Panc1 (cell line): Measurements from ENCODE around the gene BMI1. TPM values are rescaled to one million over a fixed set of nuclear protein-coding genes. Genes with fewer than 3 reads are reported as not detected.

Experiments used
- ATAC-seq: fragments of 200-7000 bp; cut with Tn5 transposase; 2 replicates; pipeline ENCODE4 v1.9.1; 2020; ENCODE audit warnings: mild to moderate bottlenecking, moderate library complexity
- BruUV-seq: library from RNA; stranded (reverse); fragments of 400-500 nt; replicated peaks from 2 replicates; lab custom pipeline; 2021; lab: Mats Ljungman, UMichigan
- CTCF ChIA-PET: fragments of 300-600 bp; sonication (Branson Sonifier 250); formaldehyde crosslinking; loops from one replicate; lab custom pipeline; 2022; ENCODE audit warnings: antibody characterized with exemption; lab: Charles Lee
- POLR2A ChIA-PET: fragments of 300-600 bp; sonication (Branson Sonifier 250); formaldehyde crosslinking; loops from one replicate; lab custom pipeline; 2022; ENCODE audit warnings: antibody characterized with exemption; lab: Charles Lee
- DNase-seq: peaks from one replicate; pipeline ENCODE4 v3.0.0-alpha.2; 2010; ENCODE audit warnings: low read depth, low spot score
- H3K27ac ChIP-seq: 2 replicates; pipeline ENCODE4 v1.5.1; 2011; ENCODE audit warnings: mild to moderate bottlenecking, low read length, inconsistent platforms
- H3K27me3 ChIP-seq: fragments of 200-500 bp; sonication (Bioruptor generic); 2 replicates; pipeline ENCODE4 v1.6.0; 2014; ENCODE audit warnings: low read length, inconsistent platforms; ENCODE audit not compliant: control insufficient read depth, insufficient read depth
- H3K36me3 ChIP-seq: fragments of 200-500 bp; sonication (Bioruptor generic); 2 replicates; pipeline ENCODE4 v1.5.1; 2014; ENCODE audit warnings: inconsistent platforms, mild to moderate bottlenecking, low read length, moderate library complexity; ENCODE audit not compliant: control insufficient read depth, insufficient read depth
- H3K4me1 ChIP-seq: 2 replicates; pipeline ENCODE4 v1.5.1; 2011; ENCODE audit warnings: inconsistent platforms, mild to moderate bottlenecking, low read length, moderate library complexity; ENCODE audit not compliant: control insufficient read depth, insufficient read depth
- H3K4me3 ChIP-seq, 2 experiments: 2 replicates each; pipeline ENCODE4 v1.5.1; 2011 to 2012; ENCODE audit warnings: low read depth in 2 of 2, low read length in 2 of 2, mild to moderate bottlenecking in 2 of 2, inconsistent platforms in 1 of 2, moderate library complexity in 1 of 2
- H3K9me3 ChIP-seq: fragments of 200-500 bp; sonication (Bioruptor generic); 2 replicates; pipeline ENCODE4 v1.5.1; 2014; ENCODE audit warnings: low read depth, mild to moderate bottlenecking, inconsistent platforms, low read length, moderate library complexity; ENCODE audit not compliant: control insufficient read depth, insufficient read depth
- CTCF ChIP-seq: fragments of 450-650 bp; IDR thresholded peaks from 2 replicates; pipeline ENCODE4 v1.5.1; 2017; ENCODE audit warnings: mild to moderate bottlenecking
- POLR2AphosphoS5 ChIP-seq: IDR thresholded peaks from 2 replicates; pipeline ENCODE4 v1.6.1; 2012; ENCODE audit warnings: mild to moderate bottlenecking, low read depth, low read length, moderate library complexity
- REST ChIP-seq, 2 experiments: IDR thresholded peaks; 2 replicates each; pipeline ENCODE4 v1.6.1; 2011 to 2012; ENCODE audit warnings: low read depth in 2 of 2, control low read depth in 1 of 2, low read length in 1 of 2, mild to moderate bottlenecking in 1 of 2, moderate library complexity in 1 of 2; ENCODE audit not compliant: insufficient read depth in 1 of 2
- SIN3A ChIP-seq: IDR thresholded peaks from 2 replicates; pipeline ENCODE4 v1.6.1; 2012; ENCODE audit warnings: low read depth, mild to moderate bottlenecking, low read length, moderate library complexity, borderline replicate concordance; ENCODE audit not compliant: insufficient read depth
- TCF7L2 ChIP-seq: IDR thresholded peaks from 2 replicates; pipeline ENCODE4 v1.6.1; 2011; ENCODE audit warnings: mild to moderate bottlenecking, low read depth, low read length, inconsistent platforms
- in situ Hi-C: cut with HindIII; loops from 2 replicates; pipeline ENCODE4 v1.10.0; 2016; ENCODE audit warnings: low sequenced_read_pairs, low pct_unique_long_range_greater_than_20kb
- intact Hi-C: fragments of 100-400 bp; cut with micrococcal nuclease; formaldehyde crosslinking; loops from one replicate; pipeline ENCODE4 v1.10.0; 2022; ENCODE audit not compliant: unreplicated experiment
- total RNA-seq: library from RNA; stranded (reverse); gene quantifications from one replicate; pipeline ENCODE4 v1.2.1, GENCODE V29; 2021; ENCODE audit not compliant: unreplicated experiment

Gene BMI1
- total RNA-seq, 1 experiment from 2014 or later: 55.1 TPM

- BruUV-seq: no TSS peak
- no peak for TF ChIP-seq TCF7L2
- no peak for TF ChIP-seq POLR2AphosphoS5
- no peak for TF ChIP-seq SIN3A
- no peak for TF ChIP-seq REST (IDR thresholded peaks at IDR 0.05; ENCODE audit: insufficient read depth in 1 of 2, low read depth in 2 of 2, low read length in 1 of 2)
- no peak for TF ChIP-seq CTCF
- CTCF ChIA-PET: no interaction called here
- no peak for ATAC-seq
- Histone ChIP-seq H3K27me3 (no peaks in the 10 kb centered on the region), H3K4me3 (no peak overlapping the region), H3K4me1 (no peaks in the 10 kb centered on the region), H3K9me3 (no peaks in the 10 kb centered on the region), H3K27ac (no peak overlapping the region), H3K36me3 (no peaks in the 10 kb centered on the region)
- in situ Hi-C loops (no loop called here), intact Hi-C loops (no loop called here)
- DNase-seq: no peak
- POLR2A ChIA-PET: no interaction called here
These were observed 19.7 kb upstream of the BMI1 start for GRCh38 chr10:22301193-22301592.

GRCh38 chr10:22303461-22303860 is 17.4 kb upstream of the BMI1 start:
- Histone ChIP-seq H3K27ac (no peak overlapping the region), H3K36me3 (no peaks in the 10 kb centered on the region), H3K27me3 (no peaks in the 10 kb centered on the region), H3K9me3 (no peaks in the 10 kb centered on the region), H3K4me1 (no peaks in the 10 kb centered on the region), H3K4me3 (no peak overlapping the region)
- ChIA-PET CTCF (no interaction called here), POLR2A (no interaction called here)
- no peak for TF ChIP-seq REST (IDR thresholded peaks at IDR 0.05; ENCODE audit: insufficient read depth in 1 of 2, low read depth in 2 of 2, low read length in 1 of 2)
- no peak for TF ChIP-seq CTCF
- TF ChIP-seq POLR2AphosphoS5: no peak
- TF ChIP-seq SIN3A: no peak
- TF ChIP-seq TCF7L2: no peak
- DNase-seq: no peak
- intact Hi-C loops (no loop called here), in situ Hi-C loops (no loop called here)
- ATAC-seq: no peak
- BruUV-seq: no TSS peak
